Activated CD4-positive, alpha-beta T cell treated with anti-CD3 and anti-CD28 coated beads, Interleukin-2, amount 50 U/mL, for 48 hours (primary cell): Measurements from ENCODE around the gene POLE.

Source experiments
- DNase-seq, 2 experiments: peaks; one replicate each; pipeline ENCODE4 v3.0.0-alpha.2; 2020

The POLE gene, protein sequence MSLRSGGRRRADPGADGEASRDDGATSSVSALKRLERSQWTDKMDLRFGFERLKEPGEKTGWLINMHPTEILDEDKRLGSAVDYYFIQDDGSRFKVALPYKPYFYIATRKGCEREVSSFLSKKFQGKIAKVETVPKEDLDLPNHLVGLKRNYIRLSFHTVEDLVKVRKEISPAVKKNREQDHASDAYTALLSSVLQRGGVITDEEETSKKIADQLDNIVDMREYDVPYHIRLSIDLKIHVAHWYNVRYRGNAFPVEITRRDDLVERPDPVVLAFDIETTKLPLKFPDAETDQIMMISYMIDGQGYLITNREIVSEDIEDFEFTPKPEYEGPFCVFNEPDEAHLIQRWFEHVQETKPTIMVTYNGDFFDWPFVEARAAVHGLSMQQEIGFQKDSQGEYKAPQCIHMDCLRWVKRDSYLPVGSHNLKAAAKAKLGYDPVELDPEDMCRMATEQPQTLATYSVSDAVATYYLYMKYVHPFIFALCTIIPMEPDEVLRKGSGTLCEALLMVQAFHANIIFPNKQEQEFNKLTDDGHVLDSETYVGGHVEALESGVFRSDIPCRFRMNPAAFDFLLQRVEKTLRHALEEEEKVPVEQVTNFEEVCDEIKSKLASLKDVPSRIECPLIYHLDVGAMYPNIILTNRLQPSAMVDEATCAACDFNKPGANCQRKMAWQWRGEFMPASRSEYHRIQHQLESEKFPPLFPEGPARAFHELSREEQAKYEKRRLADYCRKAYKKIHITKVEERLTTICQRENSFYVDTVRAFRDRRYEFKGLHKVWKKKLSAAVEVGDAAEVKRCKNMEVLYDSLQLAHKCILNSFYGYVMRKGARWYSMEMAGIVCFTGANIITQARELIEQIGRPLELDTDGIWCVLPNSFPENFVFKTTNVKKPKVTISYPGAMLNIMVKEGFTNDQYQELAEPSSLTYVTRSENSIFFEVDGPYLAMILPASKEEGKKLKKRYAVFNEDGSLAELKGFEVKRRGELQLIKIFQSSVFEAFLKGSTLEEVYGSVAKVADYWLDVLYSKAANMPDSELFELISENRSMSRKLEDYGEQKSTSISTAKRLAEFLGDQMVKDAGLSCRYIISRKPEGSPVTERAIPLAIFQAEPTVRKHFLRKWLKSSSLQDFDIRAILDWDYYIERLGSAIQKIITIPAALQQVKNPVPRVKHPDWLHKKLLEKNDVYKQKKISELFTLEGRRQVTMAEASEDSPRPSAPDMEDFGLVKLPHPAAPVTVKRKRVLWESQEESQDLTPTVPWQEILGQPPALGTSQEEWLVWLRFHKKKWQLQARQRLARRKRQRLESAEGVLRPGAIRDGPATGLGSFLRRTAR (N-terminal part only)

GRCh38 chr12:132687211-132688164 is at the start of gene POLE, which contains the start of gene PXMP2:
Gene POLE, minus strand, starts transcription at chr12:132687342. Its CDS starts 27 bp downstream, at chr12:132687315.
Gene PXMP2, plus strand, starts transcription at chr12:132687587. Its CDS starts 84 bp downstream, at chr12:132687671.
- peak; percentile 96 for DNase-seq

DNA sequence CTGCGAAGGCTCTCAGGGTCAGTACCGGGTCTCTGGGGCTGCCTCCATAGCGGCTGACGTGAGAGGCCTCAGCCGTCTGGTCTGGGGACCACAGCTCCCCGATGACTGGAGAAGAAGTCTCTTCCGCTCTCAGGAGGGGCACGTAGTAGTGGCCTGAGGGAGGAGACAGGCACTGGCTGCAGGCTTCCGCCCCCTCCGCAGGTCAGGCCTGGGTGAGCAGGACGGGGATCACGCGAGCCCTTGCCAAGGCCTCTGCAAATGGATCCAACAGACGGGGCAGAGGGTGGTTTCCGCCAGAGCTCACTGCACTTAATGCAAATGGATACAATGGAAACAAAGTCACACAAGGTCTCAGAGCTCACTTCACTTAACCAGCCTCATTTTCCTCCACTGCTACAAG is 49.8 kb upstream of the POLE start:
- no peak for DNase-seq

DNA sequence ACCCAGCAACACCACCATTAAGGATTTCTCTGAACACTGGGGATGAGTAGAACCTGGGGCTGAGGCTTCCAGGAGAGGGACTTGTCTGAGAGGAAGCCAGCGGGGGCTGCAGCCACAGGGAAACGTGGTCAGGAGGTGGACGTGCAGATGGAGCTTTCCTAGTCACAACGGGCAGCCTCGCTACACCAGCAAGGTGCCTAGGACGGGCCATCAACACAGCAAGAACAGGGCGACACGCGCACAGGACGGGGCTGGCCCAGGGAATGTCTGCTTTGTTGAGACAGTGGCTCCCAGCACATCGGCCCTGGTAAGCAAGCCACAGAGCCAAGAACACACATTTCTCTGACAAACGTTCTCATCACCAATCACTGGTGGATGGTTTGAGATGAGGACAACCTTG is 49.2 kb upstream of the POLE start:
- no peak for DNase-seq

DNA sequence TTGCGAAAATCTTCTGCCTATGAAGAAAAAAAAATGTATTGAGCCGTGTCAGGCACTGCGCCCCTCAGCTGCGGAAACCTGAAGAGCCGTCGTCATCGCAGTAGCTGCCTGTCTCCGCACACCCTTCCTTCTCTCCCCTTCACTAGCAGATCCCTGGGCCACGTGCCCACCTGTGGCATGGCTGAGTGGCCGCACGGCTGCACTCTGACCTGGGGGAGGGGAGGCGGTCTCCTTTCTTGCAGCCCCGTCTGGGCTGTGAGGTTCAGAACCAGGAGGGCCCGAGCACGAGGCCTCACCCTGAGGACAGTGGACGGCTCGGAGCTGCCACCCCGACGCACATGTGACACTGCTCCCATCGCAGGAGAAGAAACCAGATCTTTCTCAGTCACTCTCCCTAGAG is 48.4 kb upstream of the POLE start:
- DNase-seq: no peak

DNA sequence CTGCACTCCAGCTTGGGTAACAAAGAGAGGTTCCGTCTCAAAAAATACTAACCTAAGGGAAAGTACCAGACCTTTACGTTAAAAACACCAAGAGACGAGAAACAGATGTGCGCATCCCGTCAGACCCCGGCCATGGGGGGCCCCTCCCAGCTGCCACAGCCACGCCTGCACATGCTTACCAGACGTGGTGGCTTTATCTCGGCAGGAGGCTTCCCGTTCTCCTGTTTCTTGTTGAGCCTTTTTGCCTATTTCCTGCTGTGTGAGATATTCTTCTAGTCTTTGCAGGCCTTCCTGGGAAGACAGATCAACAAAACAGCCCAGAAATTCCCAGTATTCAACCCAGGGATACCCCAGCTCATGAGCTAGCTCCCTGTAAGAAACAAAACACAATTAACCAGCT is 47.1 kb upstream of the POLE start:
- no peak for DNase-seq

- no peak for DNase-seq
These were observed 44.4 kb upstream of the POLE start for GRCh38 chr12:132731574-132731973.

DNA sequence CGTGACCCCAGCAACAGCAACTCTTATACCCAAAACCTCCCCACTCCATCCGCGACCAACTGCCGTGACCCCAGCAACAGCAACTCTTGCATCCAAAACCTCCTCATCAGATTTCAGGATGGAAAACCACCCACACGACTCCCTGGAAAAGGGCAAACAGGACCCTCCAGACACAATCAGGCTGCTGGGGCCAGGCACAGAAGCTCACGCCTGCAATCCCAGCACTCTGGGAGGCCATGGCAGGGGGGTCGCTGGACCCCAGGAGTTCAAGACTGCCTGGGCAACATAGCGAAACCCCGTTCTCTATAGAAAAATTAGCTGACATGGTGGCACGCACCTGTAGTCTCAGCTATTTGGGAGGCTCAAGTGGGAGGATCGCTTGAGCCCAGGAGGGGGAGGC is 43.2 kb upstream of the POLE start:
- DNase-seq: no peak

DNA sequence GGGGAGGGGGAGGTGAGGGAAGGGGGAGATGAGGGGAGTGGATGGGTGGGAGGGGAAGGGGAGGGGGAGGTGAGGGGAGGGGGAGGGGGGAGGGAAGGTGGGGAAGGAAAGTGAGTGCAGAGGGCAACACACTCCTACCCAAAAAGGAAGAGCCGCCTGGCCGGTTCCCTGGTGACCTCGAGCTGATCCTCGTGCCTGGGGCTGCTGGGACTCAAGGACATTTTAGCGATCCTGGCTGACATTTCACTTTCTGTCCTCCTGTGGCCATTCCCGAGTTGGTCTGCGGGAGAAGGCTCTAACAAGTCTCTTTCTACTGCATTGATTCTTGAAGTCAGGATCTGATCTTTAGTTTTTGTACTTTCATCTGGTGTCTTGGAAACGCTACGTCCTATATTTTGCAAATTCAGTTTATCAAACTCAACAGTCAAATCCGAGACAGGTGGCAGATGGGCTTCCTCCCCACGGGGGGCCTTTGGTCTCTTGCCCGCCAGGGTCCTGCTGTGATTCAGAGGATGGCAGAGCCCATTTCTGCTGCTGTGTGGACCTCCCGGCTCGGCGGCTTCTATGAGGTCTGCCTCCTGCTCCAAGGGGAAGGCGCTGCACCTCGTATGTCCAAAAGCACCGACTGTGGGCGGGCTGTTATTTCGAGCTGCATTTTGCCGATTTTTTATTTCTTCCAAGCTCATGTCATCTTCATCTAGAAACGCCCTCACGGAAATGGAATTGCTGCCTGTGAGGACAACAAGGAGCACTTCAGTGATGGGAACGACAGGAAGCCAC is 42.6 kb upstream of the POLE start:
- DNase-seq: no peak

GRCh38 chr12:132728502-132728901 is 41.4 kb upstream of the POLE start:
- no peak for DNase-seq

DNA sequence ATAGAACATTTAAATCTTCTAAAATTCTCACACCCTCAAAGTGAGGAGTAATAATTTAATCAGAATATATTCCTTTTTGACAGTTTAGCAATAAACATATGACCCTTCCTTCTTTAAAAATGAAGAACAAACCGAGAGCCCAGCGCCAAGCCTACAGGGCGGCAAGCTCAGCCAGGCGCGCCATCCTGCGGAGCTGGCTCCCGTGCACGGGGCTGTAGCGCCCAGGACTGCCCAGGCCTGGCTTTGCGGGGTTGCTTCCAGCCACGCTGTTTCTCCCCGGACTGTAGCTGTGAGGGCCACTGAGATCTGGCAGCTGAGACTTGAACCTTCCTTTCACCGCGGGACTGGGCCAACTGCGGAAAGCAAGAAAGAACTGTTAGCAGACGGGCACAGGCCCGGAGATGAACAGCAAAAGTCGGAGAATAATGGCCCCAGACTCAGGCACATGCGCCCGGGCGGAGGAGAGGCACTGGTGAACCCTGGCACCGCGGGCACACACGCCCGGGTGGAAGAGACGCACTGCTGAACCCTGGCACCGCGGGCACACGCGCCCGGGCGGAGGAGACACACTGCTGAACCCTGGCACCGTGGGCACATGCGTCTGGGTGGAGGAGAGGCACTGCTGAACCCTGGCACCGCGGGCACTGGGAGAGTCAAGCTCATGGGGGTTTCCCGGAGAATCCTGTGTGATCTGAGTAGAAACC is 40.1 kb upstream of the POLE start:
- no peak for DNase-seq

GRCh38 chr12:132726386-132726785 is 39.2 kb upstream of the POLE start:
- no peak for DNase-seq

GRCh38 chr12:132724506-132725241 is 37.5 kb upstream of the POLE start:
- no peak for DNase-seq

DNA sequence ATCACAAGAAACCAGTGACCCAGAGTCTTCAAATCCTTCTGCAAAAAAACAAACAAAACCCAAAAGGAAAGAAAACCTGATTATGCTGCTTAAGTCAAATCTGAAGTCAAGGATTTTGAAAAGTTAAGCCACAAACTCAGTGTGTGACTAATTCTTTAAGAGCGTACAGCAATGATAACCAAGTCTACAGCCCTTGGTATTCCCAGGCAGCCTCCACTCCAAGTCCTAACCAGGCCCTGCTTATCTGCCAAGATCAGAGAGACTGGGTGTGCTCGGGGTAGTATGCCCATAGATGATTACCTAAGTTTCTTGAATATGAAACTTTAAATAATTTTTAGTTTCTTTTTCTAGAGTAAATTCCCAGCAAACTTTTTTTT is 36.6 kb upstream of the POLE start:
- DNase-seq: no peak

DNA sequence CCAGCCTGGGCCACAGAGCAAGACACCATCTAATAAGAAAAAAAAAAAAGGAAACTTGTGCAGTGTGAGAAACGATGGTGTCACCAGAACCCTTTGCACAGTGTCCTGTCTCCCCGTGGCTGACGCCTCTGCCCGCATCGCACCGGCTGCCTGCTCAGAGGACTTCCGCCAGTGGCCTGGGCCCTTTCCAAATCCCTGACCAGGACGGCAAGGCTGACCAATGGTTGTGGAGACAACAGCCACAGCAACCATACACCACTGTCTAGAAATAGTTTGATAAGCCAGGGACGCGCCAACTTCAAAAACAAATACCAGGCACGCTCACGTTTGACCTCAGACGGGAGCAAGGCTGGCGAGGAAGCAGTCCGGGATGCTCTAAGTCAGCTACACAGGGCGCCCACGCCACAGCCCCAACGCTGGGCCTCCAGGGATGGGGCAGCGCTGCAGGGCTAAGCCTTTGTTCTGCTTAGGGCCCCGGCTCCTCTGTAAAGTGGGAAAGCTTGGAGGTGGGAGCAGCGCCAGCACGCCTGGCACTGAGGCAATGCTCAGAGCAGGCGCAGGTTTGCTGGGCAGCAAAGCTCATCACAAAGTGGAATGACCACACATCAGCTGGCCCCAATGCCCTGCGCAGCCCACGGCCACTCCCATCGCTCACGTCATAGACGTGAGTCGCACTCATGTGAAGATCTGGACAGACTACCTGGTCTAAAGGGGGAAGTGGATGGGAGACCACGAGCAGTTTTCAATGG is 36.0 kb upstream of the POLE start:
- DNase-seq: no peak

GRCh38 chr12:132720606-132721345 is 33.6 kb upstream of the POLE start:
- no peak for DNase-seq

DNA sequence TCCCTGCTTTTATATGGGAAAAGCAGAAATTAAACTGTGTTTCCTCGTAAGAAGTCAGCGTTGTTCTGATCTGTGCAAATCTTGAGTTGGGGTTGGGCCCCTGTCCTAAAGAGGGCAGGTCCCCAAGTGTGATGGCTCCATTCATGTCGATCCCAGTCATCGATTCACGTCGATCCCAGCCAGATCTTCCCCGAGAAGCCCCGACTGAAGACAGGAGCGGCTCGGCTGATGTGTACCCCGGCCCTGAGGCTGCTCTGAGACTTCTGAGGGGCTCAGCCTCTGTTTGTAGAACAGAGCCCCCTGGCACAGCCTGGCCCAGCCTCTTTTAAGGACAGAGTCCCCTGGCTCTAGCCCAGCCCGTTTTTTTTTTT is 32.8 kb upstream of the POLE start:
- no peak for DNase-seq

DNA sequence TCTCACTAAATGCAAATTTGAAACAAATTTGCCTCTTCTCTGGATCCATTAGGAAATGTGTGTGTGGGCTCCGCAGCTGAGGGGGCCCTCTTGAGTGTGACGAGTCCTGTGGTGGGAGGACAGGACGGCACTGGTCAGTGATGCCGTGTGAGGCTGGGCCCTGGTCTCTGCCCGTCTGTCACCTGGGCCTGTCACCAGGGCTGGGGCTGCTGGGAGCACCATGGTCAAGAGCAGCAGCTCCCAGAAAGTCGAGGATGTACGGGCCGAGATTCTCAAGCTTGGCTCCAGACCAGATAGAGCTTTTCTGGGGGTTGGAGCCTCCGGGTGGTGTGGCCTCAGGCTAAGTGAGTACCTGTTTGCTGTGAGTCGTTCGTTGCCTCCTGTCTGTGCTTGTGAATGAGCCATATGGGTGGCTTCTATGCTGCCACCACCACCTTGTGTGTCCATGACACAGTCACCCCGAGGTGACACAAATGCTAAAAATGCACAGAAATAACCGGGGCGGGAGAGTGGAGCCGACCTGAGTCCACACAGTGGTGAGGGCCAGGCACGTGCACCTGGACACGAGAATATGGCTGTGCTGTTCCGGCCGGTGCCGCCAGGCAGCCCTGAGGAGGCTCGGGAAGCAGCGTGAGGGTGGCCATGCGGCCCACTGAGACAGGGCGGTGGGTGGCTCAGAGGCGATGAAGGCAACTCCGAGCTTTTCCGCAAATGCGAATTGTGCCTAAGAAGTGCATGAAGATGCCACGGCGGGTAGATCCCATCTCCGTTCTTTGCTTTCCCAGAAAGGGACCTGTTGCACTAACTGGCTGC is 32.2 kb upstream of the POLE start:
- no peak for DNase-seq
